ENCODE measurements around the gene RSPO3.
"Not testable (repeated sequence)": the region's sequence is repeated elsewhere in the genome, so short reads cannot be mapped to it uniquely, and the experiment has no call there.

The RSPO3 gene

DNA sequence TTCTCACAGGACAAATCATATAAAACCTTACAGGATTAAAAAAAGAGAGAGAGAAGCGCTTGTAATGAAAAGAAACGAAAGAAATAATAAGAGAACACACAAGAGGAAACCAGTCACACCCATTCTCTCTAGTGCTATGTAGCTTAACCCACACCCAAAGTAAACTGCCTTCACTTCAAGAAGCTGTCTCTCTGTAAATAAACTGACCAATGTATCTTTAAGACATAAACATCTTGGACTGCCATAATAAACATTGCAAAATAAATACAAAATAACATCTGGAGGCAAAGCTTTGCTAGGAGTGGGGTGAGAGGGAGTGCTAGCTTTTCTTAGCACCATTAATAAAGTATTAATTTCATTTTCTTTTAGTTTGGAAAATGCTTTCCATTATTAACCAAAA is 86.6 kb downstream of the RSPO3 start:
- no peak for DNase-seq (ENCODE audit: low read depth)

DNA sequence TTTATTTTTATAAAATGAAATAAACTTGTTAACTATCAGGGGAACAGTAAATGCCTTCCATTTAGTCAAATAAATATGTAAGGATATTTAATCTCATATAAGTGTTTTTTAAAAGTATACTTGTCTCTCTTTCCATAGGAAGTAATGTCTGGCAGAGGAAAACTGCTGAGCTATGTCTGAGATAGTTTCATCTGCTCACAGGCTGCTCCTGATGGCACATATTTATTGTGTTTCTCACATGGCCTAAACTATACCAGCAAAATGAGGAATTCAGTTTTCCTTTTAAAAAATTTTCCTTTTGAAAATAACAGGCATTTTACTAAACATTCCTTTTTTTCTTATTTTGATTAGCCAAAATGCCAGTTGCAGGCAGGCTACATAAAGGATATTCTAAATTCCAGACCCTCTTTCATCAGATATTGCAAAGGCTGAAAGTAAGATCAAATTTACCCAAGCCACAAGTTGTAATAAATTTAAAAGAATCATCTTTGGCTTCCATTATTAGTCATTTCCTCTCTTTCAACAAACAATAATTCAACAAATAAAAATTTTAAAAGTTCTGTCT is 88.1 kb downstream of the RSPO3 start:
- DNase-seq (ENCODE audit: low read depth) = no peak

DNA sequence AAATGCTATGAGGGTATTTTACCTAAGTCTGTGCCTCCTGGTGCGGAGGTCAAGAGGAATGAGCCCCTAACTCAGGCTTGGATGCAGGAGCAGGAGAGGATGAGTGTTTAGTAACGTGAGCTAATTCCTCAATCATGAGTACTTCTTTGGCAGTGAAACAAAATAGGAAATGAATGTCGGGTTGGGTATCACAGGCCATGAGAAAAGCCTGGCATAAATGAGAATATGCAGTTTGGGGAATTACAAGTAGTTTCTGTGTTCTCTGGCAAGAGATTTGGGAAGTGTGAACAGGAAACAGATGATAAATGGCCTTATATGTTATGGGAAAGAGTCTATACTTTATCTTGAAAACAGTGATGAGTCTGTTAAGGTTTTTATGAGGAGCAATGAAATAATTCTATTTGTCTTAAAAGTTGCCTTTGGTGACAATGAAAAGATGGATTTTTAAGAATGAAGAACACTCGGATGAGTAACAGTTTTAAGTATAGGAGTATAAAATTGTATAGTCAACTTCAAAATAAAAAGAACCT is 89.2 kb downstream of the RSPO3 start:
- DNase-seq (ENCODE audit: low read depth) = no peak

DNA sequence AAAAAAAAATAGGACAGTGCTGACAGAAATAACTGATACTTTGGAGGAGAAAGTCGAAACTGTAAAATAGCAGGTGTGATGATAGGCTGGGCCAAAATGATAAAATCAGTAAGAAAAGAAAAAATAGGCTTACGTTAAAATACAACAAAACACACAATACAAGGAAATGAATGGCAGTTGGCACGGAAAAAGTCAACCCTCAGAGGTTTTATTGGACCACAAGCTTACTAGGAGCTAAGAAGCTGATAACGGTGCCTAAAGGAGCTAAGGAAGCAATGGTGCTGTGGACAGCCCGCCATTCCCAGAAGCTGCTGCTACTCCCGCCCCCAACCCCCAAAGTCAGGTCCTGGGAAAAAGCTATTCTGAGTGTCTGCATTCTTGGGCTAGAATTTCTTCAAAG is 92.3 kb downstream of the RSPO3 start:
- DNase-seq (ENCODE audit: low read depth) = no peak

DNA sequence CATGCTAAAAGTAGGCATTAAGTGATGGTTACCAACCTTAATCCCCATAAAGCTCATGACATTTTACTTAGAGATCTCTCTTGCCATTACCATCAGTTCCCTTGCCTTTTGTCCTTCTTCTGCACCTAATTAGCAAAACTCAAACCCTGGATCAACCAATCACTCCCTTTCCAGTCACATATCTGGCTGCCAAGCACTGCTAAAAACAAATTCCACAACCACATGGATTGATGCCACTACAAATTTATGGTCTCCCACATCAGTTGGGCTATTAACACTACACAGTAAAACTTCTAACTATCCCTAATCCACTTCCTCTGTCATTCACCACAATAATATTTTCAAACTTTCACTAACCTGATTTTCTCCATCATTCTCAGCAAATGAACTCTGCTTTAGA is 93.9 kb downstream of the RSPO3 start:
- DNase-seq (ENCODE audit: low read depth) = no peak

DNA sequence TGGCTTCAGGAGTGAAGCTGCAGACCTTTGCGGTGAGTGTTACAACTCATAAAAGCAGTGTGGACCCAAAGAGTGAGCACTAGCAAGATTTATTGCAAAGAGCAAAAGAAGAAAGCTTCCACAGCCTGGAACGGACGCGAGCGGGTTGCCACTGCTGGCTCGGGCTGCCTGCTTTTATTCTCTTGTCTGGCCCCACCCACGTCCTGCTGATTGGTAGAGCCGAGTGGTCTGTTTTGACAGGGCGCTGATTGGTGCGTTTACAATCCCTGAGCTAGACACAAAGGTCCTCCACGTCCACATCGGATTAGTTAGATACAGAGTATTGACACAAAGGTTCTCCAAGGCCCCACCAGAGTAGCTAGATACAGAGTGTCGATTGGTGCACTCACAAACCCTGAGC is 95.6 kb downstream of the RSPO3 start:
- not testable (repeated sequence) for DNase-seq (ENCODE audit: low read depth)

DNA sequence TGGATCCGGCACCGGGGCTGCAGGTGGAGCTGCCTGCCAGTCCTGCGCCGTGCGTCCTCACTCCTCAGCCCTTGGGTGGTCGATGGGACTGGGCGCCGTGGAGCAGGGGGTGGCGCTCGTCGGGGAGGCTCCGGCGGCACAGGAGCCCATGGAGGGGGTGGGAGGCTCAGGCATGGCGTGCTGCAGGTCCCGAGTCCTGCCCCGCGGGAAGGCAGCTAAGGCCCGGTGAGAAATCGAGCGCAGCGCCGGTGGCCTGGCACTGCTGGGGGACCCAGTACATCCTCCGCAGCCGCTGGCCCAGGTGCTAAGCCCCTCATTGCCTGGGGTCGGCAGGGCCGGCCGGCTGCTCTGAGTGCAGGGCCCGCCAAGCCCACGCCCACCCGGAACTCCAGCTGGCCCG is 96.1 kb downstream of the RSPO3 start:
- not testable (repeated sequence) for DNase-seq (ENCODE audit: low read depth)

DNA sequence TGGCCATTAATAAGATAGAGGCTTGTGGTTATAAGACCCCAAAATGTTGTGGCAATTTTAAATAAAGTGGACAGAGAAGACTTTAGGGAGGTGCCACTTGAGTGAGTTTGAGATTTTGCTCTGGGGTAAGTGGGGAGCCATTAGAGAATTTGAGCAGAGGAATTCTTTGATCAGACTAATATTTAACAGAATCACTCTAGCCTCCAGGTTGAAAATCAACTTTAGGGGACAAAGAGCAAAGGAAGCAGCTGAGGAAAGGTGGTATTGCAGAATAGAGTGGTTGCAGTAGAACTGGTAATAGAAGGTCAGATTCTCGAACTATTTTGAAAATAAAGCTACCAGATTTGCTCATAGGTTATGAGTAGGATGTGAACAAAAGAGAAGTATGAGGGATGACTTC is 97.5 kb downstream of the RSPO3 start:
- DNase-seq (ENCODE audit: low read depth) = no peak

DNA sequence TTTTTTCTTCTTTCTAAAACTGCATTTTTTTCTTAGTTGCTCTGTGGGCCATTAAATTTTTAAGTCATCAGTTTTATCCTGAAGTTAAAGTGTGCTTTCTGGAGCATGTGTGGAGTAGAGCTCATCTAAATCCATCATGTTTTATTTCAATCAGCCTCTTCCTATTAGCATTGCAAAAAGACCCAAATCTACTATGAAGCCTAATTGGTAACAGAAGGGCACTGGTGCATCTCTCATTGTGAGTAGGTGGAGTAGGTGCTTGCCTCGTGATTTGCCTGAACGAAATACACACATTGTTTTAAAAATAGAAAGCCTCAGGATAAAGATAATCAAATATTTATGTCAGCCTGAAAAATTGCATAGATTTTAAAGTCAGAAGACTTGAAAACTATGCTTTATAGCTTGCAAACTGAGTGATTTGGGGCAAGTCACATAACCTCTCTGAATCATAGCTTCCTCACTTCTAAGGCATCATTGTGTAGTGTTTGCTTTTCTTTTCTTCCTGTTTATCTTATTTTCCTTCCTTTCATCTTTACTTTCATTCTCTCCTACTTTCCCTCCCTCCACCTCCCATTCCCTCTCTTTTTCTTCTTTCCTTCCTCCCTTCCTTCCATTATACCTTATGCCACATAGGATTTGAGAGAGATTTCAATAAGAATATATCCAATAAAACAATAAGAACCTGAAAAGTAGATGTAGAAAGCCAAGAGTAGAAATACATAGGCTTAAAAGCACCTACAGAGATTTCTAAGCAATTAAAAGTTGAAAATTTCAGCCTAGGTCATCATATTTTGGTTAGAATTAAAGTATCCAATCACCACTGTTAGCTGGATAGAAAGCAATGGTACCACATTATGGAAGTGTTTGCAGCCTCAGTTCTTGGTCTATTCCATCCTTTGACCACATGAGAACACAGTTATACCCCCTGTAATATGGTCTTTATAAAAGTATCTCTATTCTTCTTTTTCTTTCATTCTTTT is 98.6 kb downstream of the RSPO3 start:
- no peak for DNase-seq (ENCODE audit: low read depth)

DNA sequence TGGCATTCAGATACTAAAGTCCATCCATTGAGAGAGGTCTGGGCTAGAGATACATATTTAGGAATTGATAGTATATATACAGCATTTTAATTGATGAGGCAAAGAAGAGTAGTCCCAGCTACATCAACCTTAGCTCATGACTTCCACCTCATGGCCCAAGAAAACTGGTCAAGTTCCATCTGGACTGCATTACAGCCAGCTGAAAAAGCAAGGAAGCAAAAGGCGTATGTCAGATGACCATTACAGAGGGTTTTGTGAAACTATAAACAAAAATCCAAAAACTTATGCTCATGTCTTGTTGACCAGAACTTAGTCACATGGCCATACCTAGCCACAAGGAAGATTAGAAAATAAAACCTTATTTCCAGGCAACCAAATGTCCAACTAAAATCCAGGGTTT is 101.4 kb downstream of the RSPO3 start:
- no peak for DNase-seq (ENCODE audit: low read depth)

DNA sequence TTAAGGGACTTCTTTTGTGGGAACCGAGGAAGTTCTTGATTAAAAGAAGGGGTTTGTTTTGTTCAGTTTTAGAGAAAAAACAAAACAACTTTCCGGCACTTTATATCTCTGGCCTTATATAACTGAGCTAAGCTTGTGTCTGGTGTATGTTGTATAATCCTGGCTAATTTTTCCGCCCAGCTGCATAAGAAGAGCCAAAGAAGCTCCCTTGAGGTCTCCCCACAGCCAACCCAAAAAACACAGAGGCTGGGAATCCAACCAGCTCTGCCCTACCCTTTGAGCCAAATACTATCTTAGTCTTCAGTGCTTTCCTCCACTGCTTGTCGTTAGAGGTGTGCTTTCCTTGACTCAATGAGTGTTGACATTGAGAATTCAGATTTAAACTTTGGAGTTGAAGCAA is 102.7 kb downstream of the RSPO3 start:
- DNase-seq (ENCODE audit: low read depth) = no peak

DNA sequence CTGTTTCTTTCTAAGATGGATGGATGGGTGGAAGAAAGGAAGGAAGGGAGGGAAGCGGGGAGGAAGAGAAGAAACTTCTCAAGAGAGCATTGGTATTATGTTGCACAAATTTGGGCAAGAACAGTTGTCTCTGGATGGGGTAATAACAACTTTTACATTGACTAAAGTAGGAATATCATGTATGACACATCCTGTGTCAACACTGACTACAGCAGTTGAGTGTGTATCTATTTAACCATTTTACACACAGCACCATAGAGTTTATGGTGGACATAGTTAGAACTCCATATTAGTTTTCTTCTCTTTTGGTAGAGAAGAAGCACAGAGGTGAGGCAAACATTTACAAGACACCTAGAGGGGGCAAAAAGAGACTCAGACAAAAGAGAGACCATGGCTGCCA is 103.9 kb downstream of the RSPO3 start:
- DNase-seq (ENCODE audit: low read depth) = no peak

DNA sequence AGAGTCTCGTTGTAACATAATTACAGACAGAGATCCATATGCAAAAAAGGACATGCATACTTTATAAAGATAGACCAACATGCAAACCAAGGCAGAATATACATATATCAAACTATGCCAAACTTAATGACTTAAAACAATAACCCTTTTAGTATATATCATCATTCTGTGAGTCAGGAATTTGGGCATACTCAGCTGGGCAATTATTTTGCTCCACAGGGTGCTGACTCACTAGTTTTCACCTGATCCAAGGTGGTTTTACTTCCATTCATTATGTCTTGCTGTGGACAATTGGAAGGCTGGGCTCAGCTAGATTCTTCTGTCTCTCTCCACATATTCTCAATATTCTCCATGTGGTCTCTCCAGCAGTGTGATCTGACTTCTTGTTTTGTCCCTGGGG is 107.0 kb downstream of the RSPO3 start:
- no peak for DNase-seq (ENCODE audit: low read depth)

DNA sequence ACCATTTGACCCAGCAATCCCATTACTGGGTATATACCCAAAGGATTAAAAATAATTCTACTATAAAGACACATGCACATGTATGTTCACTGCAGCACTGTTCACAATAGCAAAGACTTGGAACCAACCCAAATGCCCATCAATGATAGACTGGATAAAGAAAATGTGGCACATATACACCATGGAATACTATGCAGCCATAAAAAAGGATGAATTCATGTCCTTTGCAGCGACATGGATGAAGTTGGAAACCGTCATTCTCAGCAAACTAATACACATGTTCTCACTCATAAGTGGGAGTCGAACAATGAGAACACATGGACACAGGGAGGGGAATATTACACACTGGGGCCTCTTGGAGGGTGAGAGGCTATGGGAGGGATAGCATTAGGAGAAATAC is 115.3 kb downstream of the RSPO3 start:
- not testable (repeated sequence) for DNase-seq (ENCODE audit: low read depth)

DNA sequence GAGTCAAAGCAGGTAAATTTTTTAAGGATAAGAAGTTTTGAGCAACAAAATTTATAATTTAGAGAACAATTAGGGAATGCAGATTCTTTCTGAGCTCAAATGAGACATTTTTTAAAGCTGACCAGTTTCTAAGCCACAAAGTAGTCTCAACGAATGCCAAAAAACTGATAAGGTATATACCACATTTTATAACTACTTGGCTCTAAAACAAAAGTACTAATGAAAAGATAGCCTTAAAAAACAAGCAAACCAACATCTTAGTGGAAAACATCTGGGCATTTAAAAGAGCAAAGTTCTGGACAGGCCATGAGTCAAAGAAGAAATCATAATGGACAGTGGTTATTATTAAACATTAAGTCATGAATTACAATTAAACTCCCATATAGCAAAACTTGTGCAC is 125.0 kb downstream of the RSPO3 start:
- no peak for DNase-seq (ENCODE audit: low read depth)

Measured in non-pigmented ciliary epithelial cell (primary cell).